Thoracic aorta (tissue), 2 donors: Measurements from ENCODE around the gene MGAT5B. TPM values are rescaled to one million over a fixed set of nuclear protein-coding genes. Genes with fewer than 3 reads are reported as not detected.

Source experiments
- ATAC-seq: fragments of 150-250 bp; one replicate; pipeline ENCODE4 v1.8.0; 2017; ENCODE audit warnings: low read depth; ENCODE audit not compliant: insufficient number of reproducible peaks, low FRiP score
- DNase-seq: peaks from one replicate; pipeline ENCODE4 v3.0.0-alpha.2; 2020; ENCODE audit warnings: low spot score
- H3K27ac ChIP-seq, 2 donors: fragments of 200-600 bp; sonication (generic); 1 replicate in 1 of 2; 2 replicates in 1 of 2; pipeline ENCODE4 v1.5.1; 2016; ENCODE audit warnings: mild to moderate bottlenecking in 2 of 2, moderate library complexity in 2 of 2
- H3K27me3 ChIP-seq: fragments of 200-600 bp; sonication (generic); replicated peaks from 2 replicates; pipeline ENCODE4 v1.6.0; 2016; ENCODE audit warnings: mild to moderate bottlenecking; ENCODE audit not compliant: insufficient read depth
- H3K36me3 ChIP-seq: fragments of 200-600 bp; sonication (generic); one replicate; pipeline ENCODE4 v1.5.1; 2016
- H3K4me1 ChIP-seq, 2 donors: fragments of 200-600 bp; sonication (generic); 1 replicate in 1 of 2; 2 replicates in 1 of 2; pipeline versions ENCODE4 v1.5.1 to v1.6.0; 2016; ENCODE audit warnings: low read depth in 2 of 2, mild to moderate bottlenecking in 1 of 2; ENCODE audit not compliant: control insufficient read depth in 1 of 2
- H3K4me3 ChIP-seq: fragments of 200-600 bp; sonication (generic); 2 replicates; pipeline ENCODE4 v1.5.1; 2016; ENCODE audit warnings: mild to moderate bottlenecking
- H3K9me3 ChIP-seq: fragments of 200-600 bp; sonication (generic); 2 replicates; pipeline ENCODE4 v1.5.1; 2016
- total RNA-seq, 2 donors: library from RNA; depleted of rRNA; stranded (reverse); fragments of >200 nt; gene quantifications; one replicate each; pipeline versions ENCODE4 v1.1.0 to v1.2.3, GENCODE V29; 2016
- TF ChIP-seq, protein P1 (sequence below): fragments of 200-600 bp; sonication (generic); IDR thresholded peaks from one replicate; pipeline ENCODE4 v1.5.1; 2019; ENCODE audit warnings: antibody characterized with exemption

MGAT5B gene, protein sequence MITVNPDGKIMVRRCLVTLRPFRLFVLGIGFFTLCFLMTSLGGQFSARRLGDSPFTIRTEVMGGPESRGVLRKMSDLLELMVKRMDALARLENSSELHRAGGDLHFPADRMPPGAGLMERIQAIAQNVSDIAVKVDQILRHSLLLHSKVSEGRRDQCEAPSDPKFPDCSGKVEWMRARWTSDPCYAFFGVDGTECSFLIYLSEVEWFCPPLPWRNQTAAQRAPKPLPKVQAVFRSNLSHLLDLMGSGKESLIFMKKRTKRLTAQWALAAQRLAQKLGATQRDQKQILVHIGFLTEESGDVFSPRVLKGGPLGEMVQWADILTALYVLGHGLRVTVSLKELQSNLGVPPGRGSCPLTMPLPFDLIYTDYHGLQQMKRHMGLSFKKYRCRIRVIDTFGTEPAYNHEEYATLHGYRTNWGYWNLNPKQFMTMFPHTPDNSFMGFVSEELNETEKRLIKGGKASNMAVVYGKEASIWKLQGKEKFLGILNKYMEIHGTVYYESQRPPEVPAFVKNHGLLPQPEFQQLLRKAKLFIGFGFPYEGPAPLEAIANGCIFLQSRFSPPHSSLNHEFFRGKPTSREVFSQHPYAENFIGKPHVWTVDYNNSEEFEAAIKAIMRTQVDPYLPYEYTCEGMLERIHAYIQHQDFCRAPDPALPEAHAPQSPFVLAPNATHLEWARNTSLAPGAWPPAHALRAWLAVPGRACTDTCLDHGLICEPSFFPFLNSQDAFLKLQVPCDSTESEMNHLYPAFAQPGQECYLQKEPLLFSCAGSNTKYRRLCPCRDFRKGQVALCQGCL
- under 1 TPM in 1 of 2 donors, not detected in 1; 0.14 TPM for total RNA-seq

DNA sequence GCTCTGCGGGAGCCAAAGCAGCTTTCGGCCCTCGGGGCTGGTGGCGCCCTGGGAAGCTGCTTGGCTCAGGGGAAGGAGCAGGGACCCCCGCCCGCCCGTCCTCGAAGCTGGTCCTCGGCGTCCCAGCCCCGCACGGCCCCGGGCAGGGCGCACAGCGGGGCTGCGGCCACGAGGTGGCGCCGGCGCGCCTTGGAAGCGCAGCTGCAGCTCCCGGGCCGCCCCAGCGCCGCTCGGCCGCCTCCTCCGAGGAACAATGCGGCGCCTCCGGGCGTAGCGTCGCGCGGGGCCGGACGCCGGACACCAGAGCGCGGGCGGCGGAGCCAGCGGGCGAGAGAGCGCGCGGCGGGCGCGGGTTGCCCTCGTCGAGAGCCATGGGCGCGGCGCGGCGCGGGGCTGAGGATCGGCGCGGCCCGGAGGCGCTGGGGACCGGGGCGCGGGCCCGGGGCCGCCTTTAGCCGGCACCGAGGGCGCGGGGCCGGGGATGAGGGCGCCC is at the start of gene MGAT5B:
MGAT5B (plus strand) TSS at position 229 of the 493 bp plus-strand sequence. CDS start 626 bp downstream, outside the sequence.
- H3K27ac ChIP-seq: no peak within 1 kb of the TSS
- peaks cover 23% of the 10 kb centered on the region for H3K27me3 ChIP-seq
- H3K36me3 ChIP-seq: no peaks in the 10 kb centered on the region
- H3K4me3 ChIP-seq: peak within 1 kb of the TSS; percentile 58
- TF ChIP-seq, protein P1, sequence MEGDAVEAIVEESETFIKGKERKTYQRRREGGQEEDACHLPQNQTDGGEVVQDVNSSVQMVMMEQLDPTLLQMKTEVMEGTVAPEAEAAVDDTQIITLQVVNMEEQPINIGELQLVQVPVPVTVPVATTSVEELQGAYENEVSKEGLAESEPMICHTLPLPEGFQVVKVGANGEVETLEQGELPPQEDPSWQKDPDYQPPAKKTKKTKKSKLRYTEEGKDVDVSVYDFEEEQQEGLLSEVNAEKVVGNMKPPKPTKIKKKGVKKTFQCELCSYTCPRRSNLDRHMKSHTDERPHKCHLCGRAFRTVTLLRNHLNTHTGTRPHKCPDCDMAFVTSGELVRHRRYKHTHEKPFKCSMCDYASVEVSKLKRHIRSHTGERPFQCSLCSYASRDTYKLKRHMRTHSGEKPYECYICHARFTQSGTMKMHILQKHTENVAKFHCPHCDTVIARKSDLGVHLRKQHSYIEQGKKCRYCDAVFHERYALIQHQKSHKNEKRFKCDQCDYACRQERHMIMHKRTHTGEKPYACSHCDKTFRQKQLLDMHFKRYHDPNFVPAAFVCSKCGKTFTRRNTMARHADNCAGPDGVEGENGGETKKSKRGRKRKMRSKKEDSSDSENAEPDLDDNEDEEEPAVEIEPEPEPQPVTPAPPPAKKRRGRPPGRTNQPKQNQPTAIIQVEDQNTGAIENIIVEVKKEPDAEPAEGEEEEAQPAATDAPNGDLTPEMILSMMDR: peak; percentile 85
- ATAC-seq: peak; percentile 35
- no peaks in the 10 kb centered on the region for H3K9me3 ChIP-seq
- peak; percentile 9 for DNase-seq
- peaks cover 7 to 18% of the 10 kb centered on the region in 2 donors for H3K4me1 ChIP-seq

DNA sequence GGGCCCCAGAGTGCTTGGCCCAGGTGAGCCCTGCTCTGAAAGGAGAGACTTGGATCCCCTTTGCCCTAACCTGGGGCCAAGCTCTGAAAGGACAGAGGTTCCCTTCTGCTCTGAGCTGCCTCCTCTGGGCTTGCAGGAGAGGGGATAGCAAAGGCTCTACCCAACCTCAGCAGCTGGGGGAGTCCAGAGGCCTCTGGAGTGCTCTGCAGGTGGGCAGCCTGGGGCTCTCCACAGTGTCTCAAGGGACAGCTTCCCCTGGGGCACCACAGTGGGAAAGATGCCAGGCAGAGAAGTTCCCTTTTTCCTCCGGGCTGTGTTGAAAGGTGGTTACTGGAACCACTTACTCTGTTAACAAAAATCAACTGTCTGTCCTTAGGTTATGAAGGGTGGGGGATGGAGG is 48.2 kb upstream of the MGAT5B start:
- Histone ChIP-seq H3K4me1 (no peaks in the 10 kb centered on the region), H3K4me3 (no peak overlapping the region), H3K27me3 (no peaks in the 10 kb centered on the region), H3K9me3 (no peaks in the 10 kb centered on the region), H3K36me3 (no peaks in the 10 kb centered on the region), H3K27ac (no peak overlapping the region)
- ATAC-seq (no peak), DNase-seq (no peak)
- TF ChIP-seq, protein P1: no peak

DNA sequence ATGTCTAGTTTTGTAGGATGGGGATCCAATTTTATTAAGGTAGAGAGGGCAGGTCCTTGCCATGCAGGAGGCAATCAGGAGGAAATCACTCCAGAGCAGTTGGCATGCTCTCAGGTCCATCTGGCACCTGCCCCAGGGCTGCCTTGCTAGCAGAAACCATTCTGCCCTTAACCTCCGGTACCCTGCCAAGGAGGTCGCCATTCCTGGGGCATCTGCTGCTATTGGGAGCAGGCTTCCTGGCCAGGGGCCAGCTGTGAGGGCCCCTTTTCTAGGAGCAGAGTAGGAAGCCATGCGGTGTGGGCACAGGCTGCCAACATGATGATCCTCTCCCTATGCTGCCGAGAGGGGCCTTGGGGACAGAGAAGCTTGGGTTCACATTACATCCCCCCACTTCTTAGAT is 47.6 kb upstream of the MGAT5B start:
- no peaks in the 10 kb centered on the region for H3K27me3 ChIP-seq
- no peak overlapping the region for H3K4me3 ChIP-seq
- H3K36me3 ChIP-seq: no peaks in the 10 kb centered on the region
- DNase-seq (no peak), ATAC-seq (no peak)
- no peaks in the 10 kb centered on the region for H3K4me1 ChIP-seq
- TF ChIP-seq, protein P1: no peak
- H3K27ac ChIP-seq: no peak overlapping the region
- H3K9me3 ChIP-seq: no peaks in the 10 kb centered on the region

DNA sequence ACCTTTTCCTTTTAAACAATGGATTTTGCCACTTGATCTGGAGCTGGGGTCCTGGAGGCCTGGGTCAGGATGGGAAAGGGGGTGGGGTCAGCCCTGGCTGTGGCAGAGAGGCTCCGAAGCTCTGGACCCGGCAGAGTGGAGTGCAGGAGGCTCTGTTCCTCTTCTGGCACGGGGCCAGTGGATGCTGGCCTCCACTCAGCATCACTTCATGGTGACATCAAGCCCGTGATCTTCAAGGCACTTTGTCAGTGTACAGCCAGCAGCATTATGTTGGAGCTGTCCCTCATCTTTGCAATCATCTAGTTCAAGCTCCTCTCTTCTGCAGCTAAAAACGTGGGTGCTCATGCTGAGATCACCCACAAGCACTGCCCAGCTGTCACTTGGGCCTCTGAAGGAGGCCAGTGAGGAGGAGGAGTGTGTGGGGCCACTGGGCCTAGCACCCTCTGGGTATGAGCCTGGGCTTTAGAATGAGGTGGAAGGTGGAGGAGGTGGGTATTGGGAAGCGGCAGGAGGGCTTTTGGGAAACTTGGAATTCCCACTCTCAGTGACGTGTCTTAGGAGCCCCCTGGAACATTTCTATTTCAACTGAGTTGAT is 45.9 kb upstream of the MGAT5B start:
- Histone ChIP-seq H3K27ac (no peak overlapping the region), H3K27me3 (no peaks in the 10 kb centered on the region), H3K36me3 (no peaks in the 10 kb centered on the region), H3K9me3 (no peaks in the 10 kb centered on the region), H3K4me1 (no peaks in the 10 kb centered on the region), H3K4me3 (no peak overlapping the region)
- DNase-seq: no peak
- TF ChIP-seq, protein P1: no peak
- ATAC-seq: no peak

DNA sequence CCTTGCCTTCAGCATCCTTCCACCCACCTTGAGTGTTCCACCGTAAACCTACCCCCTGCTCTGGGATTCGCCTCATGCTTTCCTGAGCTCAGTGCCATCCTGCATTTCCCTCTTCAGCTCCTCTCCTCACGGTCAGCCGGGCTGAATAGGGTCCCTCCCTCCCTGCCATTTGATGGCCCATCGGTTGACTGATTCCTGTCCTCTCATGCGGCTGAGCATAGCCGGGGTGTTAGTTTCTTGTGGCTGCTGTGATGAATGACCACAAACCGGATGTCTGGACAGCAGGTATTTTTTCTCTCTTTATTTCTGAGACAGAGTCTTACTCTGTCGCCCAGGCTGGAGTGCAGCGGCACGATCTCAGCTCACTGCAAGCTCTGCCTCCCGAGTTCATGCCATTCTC is 44.1 kb upstream of the MGAT5B start:
- Histone ChIP-seq H3K27me3 (no peaks in the 10 kb centered on the region), H3K4me1 (no peaks in the 10 kb centered on the region), H3K9me3 (no peaks in the 10 kb centered on the region), H3K36me3 (no peaks in the 10 kb centered on the region), H3K27ac (no peak overlapping the region), H3K4me3 (no peak overlapping the region)
- TF ChIP-seq, protein P1: no peak
- DNase-seq (no peak), ATAC-seq (no peak)
